ENCODE data around the gene CPXM1.
"Not testable (repeated sequence)": the region's sequence is repeated elsewhere in the genome, so short reads cannot be mapped to it uniquely, and the experiment has no call there.

The CPXM1 gene

GRCh38 chr20:2771631-2772080 is 28.8 kb downstream of the CPXM1 start:
- no peak overlapping the region for H3K4me3 ChIP-seq (ENCODE audit: low read depth, low read length)
- TF ChIP-seq, protein P1, sequence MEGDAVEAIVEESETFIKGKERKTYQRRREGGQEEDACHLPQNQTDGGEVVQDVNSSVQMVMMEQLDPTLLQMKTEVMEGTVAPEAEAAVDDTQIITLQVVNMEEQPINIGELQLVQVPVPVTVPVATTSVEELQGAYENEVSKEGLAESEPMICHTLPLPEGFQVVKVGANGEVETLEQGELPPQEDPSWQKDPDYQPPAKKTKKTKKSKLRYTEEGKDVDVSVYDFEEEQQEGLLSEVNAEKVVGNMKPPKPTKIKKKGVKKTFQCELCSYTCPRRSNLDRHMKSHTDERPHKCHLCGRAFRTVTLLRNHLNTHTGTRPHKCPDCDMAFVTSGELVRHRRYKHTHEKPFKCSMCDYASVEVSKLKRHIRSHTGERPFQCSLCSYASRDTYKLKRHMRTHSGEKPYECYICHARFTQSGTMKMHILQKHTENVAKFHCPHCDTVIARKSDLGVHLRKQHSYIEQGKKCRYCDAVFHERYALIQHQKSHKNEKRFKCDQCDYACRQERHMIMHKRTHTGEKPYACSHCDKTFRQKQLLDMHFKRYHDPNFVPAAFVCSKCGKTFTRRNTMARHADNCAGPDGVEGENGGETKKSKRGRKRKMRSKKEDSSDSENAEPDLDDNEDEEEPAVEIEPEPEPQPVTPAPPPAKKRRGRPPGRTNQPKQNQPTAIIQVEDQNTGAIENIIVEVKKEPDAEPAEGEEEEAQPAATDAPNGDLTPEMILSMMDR (IDR thresholded peaks at IDR 0.05; ENCODE audit: low read depth, low read length), result no peak

DNA sequence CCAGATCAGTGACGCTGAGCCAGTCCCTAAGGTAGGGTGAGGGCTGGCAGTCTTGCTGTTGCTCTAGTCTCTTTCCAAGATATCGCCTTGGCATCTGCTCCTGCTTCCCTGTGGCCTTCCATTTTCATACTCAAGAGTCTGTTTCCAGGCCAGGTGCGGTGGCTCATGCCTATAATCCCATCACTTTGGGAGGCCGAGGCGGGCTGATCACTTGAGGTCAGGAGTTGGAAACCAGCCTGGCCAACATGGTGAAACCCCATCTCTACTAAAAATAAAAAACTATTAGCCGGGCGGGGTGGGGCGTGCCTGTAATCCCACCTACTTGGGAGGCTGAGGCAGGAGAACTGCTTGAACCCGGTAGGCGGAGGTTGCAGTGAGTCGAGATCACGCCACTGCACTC is 30.3 kb downstream of the CPXM1 start:
- H3K4me3 ChIP-seq (ENCODE audit: low read depth, low read length), result not testable (repeated sequence)

DNA sequence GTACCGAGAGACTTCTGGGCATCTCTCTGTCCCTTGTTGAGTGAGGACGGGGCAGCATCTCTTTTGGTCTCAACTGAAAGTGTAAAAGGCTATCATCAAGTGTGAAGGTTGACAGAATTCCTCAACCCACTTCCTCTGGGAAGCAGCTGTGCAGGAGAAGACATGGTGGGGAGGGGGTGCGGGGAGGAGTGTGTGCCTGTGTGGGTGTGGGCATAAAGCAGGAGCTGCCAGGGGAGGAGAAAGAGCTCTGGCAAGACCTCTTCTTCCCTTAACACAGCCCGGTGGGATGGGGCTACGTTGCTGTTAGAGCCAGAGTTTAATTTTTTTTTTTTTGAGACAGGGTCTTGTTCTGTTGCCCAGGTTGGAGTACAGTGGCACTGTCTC is 31.8 kb downstream of the CPXM1 start:
- TF ChIP-seq, protein P1 (IDR thresholded peaks at IDR 0.05; ENCODE audit: low read depth, low read length), result no peak
- H3K4me3 ChIP-seq (ENCODE audit: low read depth, low read length), result no peak overlapping the region

DNA sequence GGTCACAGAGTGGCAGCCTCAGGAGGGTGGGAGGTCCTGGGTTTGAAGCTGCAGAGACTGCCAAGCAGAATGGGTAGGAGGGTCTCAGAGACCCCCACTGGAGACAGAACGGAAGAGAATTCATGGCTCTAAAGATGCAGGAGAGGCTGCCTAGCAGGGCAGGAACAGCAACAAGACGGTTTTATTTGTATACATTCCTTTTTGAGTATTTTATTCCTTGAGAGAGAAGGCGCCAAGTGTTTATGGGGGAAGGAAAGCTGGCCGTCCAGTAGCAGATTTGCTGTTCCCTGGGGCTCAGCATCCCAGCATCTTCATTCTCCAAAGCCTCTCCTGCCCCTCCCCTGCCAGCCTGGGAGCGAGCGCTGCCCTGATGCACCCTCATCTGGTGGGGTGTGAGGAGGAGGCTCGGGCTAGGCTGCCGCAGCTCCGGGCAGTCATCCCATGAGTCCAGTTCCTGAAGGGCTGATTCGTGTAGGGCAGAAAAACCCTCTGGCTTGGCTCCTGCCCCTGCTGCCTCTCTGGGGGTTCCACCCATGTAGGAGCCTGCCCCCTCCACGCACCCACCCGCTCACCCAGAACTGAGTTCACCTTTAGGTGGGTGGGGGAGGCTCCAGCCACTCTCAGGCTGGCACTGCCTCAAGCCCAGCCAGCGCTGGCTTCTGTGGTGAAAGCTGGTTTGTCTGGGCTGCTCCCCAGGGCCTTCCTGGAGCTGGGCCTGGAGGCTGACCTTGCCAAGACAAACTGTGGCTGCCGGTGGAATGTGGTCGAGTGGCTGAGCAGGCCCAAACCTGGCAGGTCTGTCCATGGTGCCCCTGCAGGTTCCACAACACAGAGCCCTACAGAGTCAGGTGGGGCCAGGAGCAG is 32.4 kb downstream of the CPXM1 start:
- no peak overlapping the region for H3K4me3 ChIP-seq (ENCODE audit: low read depth, low read length)

DNA sequence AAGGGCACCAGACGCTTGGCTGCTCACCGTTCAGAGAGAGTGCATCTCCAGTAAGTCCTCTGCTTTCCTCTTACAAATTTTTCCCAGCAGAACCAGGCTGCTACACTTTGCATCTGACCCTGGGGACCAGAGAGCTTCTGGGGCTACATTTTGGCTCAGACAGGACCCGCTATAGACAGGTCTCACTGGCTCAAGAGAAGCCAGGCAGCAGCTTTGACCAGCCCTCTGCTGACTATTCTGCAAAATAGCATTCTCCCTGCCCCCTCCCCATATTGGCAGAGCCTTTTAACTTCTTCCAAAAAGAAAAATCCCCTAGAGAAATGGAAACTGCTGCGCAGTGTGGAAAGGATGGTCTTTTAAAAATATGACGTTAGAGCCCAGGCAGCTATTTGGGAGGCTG is 37.2 kb downstream of the CPXM1 start:
- TF ChIP-seq, protein P1 (IDR thresholded peaks at IDR 0.05; ENCODE audit: low read depth, low read length), result no peak
- H3K4me3 ChIP-seq (ENCODE audit: low read depth, low read length), result no peak overlapping the region

More for the DNA sequence above, 32.4 kb downstream of the CPXM1 start:
- TF ChIP-seq, protein P1 (IDR thresholded peaks at IDR 0.05; ENCODE audit: low read depth, low read length), result no peak

GRCh38 chr20:2762578-2763131 is 37.8 kb downstream of the CPXM1 start:
- TF ChIP-seq, protein P1 (IDR thresholded peaks at IDR 0.05; ENCODE audit: low read depth, low read length), result no peak

DNA sequence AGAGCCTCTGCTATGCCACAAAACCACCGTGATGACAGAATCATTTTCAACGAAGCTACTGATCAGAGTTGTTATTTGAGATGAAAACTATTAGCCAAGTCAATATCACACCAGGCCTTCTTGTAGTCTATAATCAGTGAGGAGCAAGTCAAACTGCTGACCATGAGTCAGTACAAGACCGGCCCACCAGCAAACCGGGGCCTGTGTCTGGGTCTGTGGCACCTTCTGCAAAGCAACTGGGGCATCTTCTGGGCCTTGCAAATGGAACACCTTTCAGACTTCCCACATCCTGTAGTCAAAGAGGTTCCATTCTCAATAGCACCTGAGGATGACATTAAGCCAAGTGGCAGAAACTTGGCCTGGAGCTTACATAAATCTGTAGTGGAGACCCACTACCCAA is 38.5 kb downstream of the CPXM1 start:
- TF ChIP-seq, protein P1 (IDR thresholded peaks at IDR 0.05; ENCODE audit: low read depth, low read length), result no peak

More at GRCh38 chr20:2762578-2763131, 37.8 kb downstream of the CPXM1 start:
- H3K4me3 ChIP-seq (ENCODE audit: low read depth, low read length), result no peak overlapping the region

More for the DNA sequence above, 38.5 kb downstream of the CPXM1 start:
- no peak overlapping the region for H3K4me3 ChIP-seq (ENCODE audit: low read depth, low read length)
